Loucy (cell line): ENCODE measurements around the gene MUC5AC.

Experiments
- CTCF ChIP-seq: fragments of 200-600 bp; sonication (generic); conservative IDR thresholded peaks from 2 replicates; pipeline ENCODE4 v1.5.1; 2014; ENCODE audit warnings: mild to moderate bottlenecking, antibody characterized with exemption, low read length
- EZH2phosphoT487 ChIP-seq: fragments of 200-600 bp; IDR thresholded peaks from 2 replicates; pipeline ENCODE4 v1.6.1; 2018; ENCODE audit warnings: antibody characterized with exemption, mild to moderate bottlenecking, moderate library complexity, borderline replicate concordance

GRCh38 chr11:1205987-1206331, 48.2 kb downstream of the MUC5AC start:
- TF ChIP-seq CTCF (no peak), EZH2phosphoT487 (no peak)
